HCT116 (cell line): Measurements from ENCODE around the gene MISFA. TPM values are rescaled to one million over a fixed set of nuclear protein-coding genes. Genes with fewer than 3 reads are reported as not detected.

Experiments used
- ATAC-seq: fragments of 200-7000 bp; cut with Tn5 transposase; 2 replicates; pipeline ENCODE4 v1.9.1; 2020; ENCODE audit warnings: mild to moderate bottlenecking, moderate library complexity
- BruUV-seq: library from RNA; stranded (reverse); fragments of 400-500 nt; replicated peaks from 2 replicates; lab custom pipeline; 2021; lab: Mats Ljungman, UMichigan
- CTCF ChIA-PET: fragments of 300-600 bp; sonication (Branson Sonifier 250); formaldehyde crosslinking; loops from one replicate; lab custom pipeline; 2021; ENCODE audit warnings: antibody characterized with exemption; lab: Charles Lee
- POLR2A ChIA-PET: fragments of 300-600, 350-600 bp; sonication (Branson Sonifier 250); formaldehyde crosslinking; loops from one replicate; lab custom pipeline; 2021; ENCODE audit warnings: antibody characterized with exemption; lab: Charles Lee
- RAD21 ChIA-PET, 2 experiments: fragments of 300-600 bp; sonication (Branson Sonifier 250); formaldehyde crosslinking; loops; one replicate each; lab custom pipeline; 2023; ENCODE audit warnings: low total read pairs in 2 of 2; ENCODE audit not compliant: uncharacterized antibody in 2 of 2, unreplicated experiment in 2 of 2, low non-redundant PET in 1 of 2; lab: Charles Lee
- DNase-seq: peaks from one replicate; pipeline ENCODE4 v3.0.0-alpha.2; 2010; ENCODE audit warnings: low read depth, low spot score
- H2AFZ ChIP-seq: fragments of 200-600 bp; shearing (Covaris generic), sonication (generic); 2 replicates; pipeline ENCODE4 v1.6.1; 2017; ENCODE audit warnings: low read depth, mixed run types, mixed read lengths, antibody characterized with exemption, low read length; ENCODE audit not compliant: poor library complexity, severe bottlenecking
- H3K27ac ChIP-seq: 2 replicates; pipeline ENCODE4 v1.5.1; 2012; ENCODE audit warnings: low read depth, low read length
- H3K27me3 ChIP-seq: fragments of 200-600 bp; sonication (generic); 2 replicates; pipeline ENCODE4 v1.6.1; 2016; ENCODE audit warnings: mixed run types, low read length, mixed read lengths; ENCODE audit not compliant: insufficient read depth
- H3K36me3 ChIP-seq, 2 experiments: fragments of 200-500 bp in 1 of 2; fragments of 200-600 bp in 1 of 2; sonication (Bioruptor generic) in 1 of 2; sonication (generic) in 1 of 2; 2 replicates each; pipeline versions ENCODE4 v1.5.1 to v1.6.1; 2014 to 2016; ENCODE audit warnings: low read length in 2 of 2, inconsistent platforms in 1 of 2, mixed read lengths in 1 of 2, mixed run types in 1 of 2; ENCODE audit not compliant: insufficient read depth in 2 of 2, control insufficient read depth in 1 of 2
- H3K4me1 ChIP-seq, 2 experiments: fragments of 200-600 bp in 1 of 2; sonication (generic) in 1 of 2; 2 replicates each; pipeline versions ENCODE4 v1.5.1 to v1.6.1; 2012 to 2017; ENCODE audit warnings: low read length in 2 of 2, inconsistent platforms in 1 of 2, mild to moderate bottlenecking in 1 of 2, mixed read lengths in 1 of 2, mixed run types in 1 of 2, moderate library complexity in 1 of 2; ENCODE audit not compliant: insufficient read depth in 2 of 2, control insufficient read depth in 1 of 2
- H3K4me2 ChIP-seq: fragments of 200-600 bp; sonication (generic); 2 replicates; pipeline ENCODE4 v1.6.1; 2017; ENCODE audit warnings: mixed run types, low read length, mixed read lengths
- H3K4me3 ChIP-seq, 2 experiments: fragments of 200-600 bp in 1 of 2; sonication (generic) in 1 of 2; replicated peaks in 1 of 2; 2 replicates each; pipeline ENCODE4 v1.5.1; 2011 to 2016; ENCODE audit warnings: low read length in 2 of 2, control low read depth in 1 of 2, low read depth in 1 of 2, mild to moderate bottlenecking in 1 of 2, mixed read lengths in 1 of 2, mixed run types in 1 of 2
- H3K79me2 ChIP-seq: fragments of 200-600 bp; sonication (generic); 2 replicates; pipeline ENCODE4 v1.6.1; 2017; ENCODE audit warnings: mild to moderate bottlenecking, mixed run types, low read length, moderate library complexity, mixed read lengths; ENCODE audit not compliant: insufficient read depth
- H3K9ac ChIP-seq: fragments of 200-600 bp; sonication (generic); 2 replicates; pipeline ENCODE4 v1.6.1; 2016; ENCODE audit warnings: low read length, mixed read lengths
- H3K9me2 ChIP-seq: fragments of 200-600 bp; sonication (generic), shearing (Covaris generic); 2 replicates; pipeline ENCODE4 v1.6.1; 2017; ENCODE audit warnings: mixed run types, mild to moderate bottlenecking, moderate library complexity; ENCODE audit not compliant: insufficient read depth
- H3K9me3 ChIP-seq, 2 experiments: fragments of 200-500 bp in 1 of 2; fragments of 200-600 bp in 1 of 2; sonication (Bioruptor generic) in 1 of 2; sonication (generic) in 1 of 2; 2 replicates each; pipeline ENCODE4 v1.6.1; 2014 to 2017; ENCODE audit warnings: low read length in 2 of 2, mixed read lengths in 2 of 2, inconsistent platforms in 1 of 2, low read depth in 1 of 2, mild to moderate bottlenecking in 1 of 2, mixed run types in 1 of 2, moderate library complexity in 1 of 2; ENCODE audit not compliant: control insufficient read depth in 1 of 2, insufficient read depth in 1 of 2
- H4K20me1 ChIP-seq: fragments of 200-600 bp; sonication (generic), shearing (Covaris generic); 2 replicates; pipeline ENCODE4 v1.6.1; 2017; ENCODE audit warnings: mixed run types, mild to moderate bottlenecking, moderate library complexity; ENCODE audit not compliant: insufficient read depth
- CBX3 ChIP-seq: IDR thresholded peaks from 2 replicates; pipeline ENCODE4 v1.6.1; 2012; ENCODE audit warnings: low read depth
- CTCF ChIP-seq, 3 experiments: fragments of 200-600 bp in 1 of 3; sonication (generic) in 1 of 3; IDR thresholded peaks in 2 of 3; conservative IDR thresholded peaks in 1 of 3; 2 replicates each; pipeline ENCODE4 v1.5.1; 2012 to 2017; ENCODE audit warnings: low read depth in 2 of 3, low read length in 2 of 3, antibody characterized with exemption in 1 of 3, borderline replicate concordance in 1 of 3, control low read depth in 1 of 3, mild to moderate bottlenecking in 1 of 3, mixed read lengths in 1 of 3, mixed run types in 1 of 3, moderate library complexity in 1 of 3; ENCODE audit not compliant: insufficient read depth in 1 of 3
- ELF1 ChIP-seq: IDR thresholded peaks from 2 replicates; pipeline ENCODE4 v1.6.1; 2012; ENCODE audit warnings: low read depth, borderline replicate concordance
- JUND ChIP-seq: IDR thresholded peaks from 2 replicates; pipeline ENCODE4 v1.6.1; 2012
- RAD21 ChIP-seq: IDR thresholded peaks from 2 replicates; pipeline ENCODE4 v1.6.1; 2012; ENCODE audit warnings: low read depth, mild to moderate bottlenecking
- YY1 ChIP-seq: IDR thresholded peaks from 2 replicates; pipeline ENCODE4 v1.6.1; 2011; ENCODE audit warnings: low read length, low read depth, moderate library complexity, mild to moderate bottlenecking; ENCODE audit not compliant: insufficient replicate concordance; ENCODE audit errors: extremely low read depth
- ZFX ChIP-seq: fragments of 450-650 bp; IDR thresholded peaks from 2 replicates; pipeline ENCODE4 v1.6.1; 2017
- intact Hi-C: fragments of 100-400 bp; cut with micrococcal nuclease; formaldehyde crosslinking; loops from 2 replicates; pipeline ENCODE4 v1.10.0; 2022
- total RNA-seq: library from RNA; stranded (reverse); gene quantifications from one replicate; pipeline ENCODE4 v1.2.1, GENCODE V29; 2021; ENCODE audit not compliant: unreplicated experiment

MISFA gene
- total RNA-seq, 1 experiment from 2014 or later, result 3.2 TPM

DNA sequence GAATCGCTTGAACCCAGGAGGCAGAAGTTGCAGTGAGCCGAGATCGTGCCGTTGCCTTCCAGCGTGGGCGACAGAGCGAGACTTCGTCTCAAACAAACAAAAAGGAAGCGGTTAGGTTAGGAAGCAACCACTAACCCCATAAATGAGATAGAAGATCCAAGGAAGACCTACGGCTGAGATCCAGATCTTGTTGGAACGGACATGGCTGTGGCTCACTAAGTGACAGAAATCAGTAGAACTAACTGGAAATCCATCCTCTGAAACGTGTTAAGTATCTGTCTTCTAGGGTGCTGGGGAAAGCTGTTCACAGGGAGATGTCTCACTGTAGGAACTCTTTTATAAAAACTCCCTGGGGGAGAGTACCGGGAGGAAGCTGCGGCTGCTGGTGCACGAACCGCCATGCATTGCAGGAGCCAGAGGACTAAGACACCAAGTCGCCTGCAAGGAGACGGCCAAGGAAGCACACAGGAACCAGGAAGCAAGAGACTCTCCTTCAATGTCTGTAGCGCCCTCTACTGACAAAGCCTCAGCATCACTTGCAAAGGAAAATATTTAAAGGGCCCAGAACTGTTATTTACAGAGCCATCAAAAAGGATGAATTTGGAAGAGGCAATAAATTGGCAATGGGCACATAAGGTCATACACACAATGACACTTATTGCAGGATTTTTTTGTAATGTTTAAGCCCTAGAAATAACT lies 51.4 kb downstream of the MISFA start:
- RAD21 ChIA-PET, result interaction anchor here in 1 of 2 experiments (1.2 kb wide), 1 partner anchor 111 kb away, joined by 7 read pairs; no protein-coding TSS in a partner anchor
- Histone ChIP-seq H3K27me3 (no peaks in the 10 kb centered on the region), H3K9me2 (no peaks in the 10 kb centered on the region), H3K4me3 (no peak overlapping the region), H4K20me1 (no peaks in the 10 kb centered on the region), H3K4me1 (no peaks in the 10 kb centered on the region; a peak in 1 of 4 replicates), H3K9me3 (no peaks in the 10 kb centered on the region), H3K79me2 (no peaks in the 10 kb centered on the region)
- intact Hi-C loops, result loop anchor here (1.0 to 5.0 kb wide), 2 partner anchors 111 to 714 kb away; no protein-coding TSS in a partner anchor
- peak; percentile 97 for ATAC-seq
- POLR2A ChIA-PET, result no interaction called here
- peak; percentile 69 for DNase-seq
- TF ChIP-seq JUND (no peak), ZFX (no peak), YY1 (no peak), RAD21 (peak; percentile 80), CBX3 (peak; percentile 78; the same call in 1 of the 2 replicates), CTCF (IDR thresholded peaks at IDR 0.05 in 2 of 3, conservative IDR thresholded peaks at IDR 0.05 in 1 of 3; ENCODE audit: borderline replicate concordance in 1 of 3, insufficient read depth in 1 of 3, low read depth in 2 of 3, low read length in 2 of 3) (peak; percentile 69 to 86 (median 79)), ELF1 (peak; percentile 60)
- TF ChIP-seq, all 23 proteins: peak for 4
- peak overlapping the region; percentile 51 for H3K4me2 ChIP-seq
- no peak overlapping the region for H3K9ac ChIP-seq
- peak overlapping the region; percentile 92 for H2AFZ ChIP-seq
- no TSS peak for BruUV-seq
- CTCF ChIA-PET, result interaction anchor here (1.2 to 2.4 kb wide), 4 partner anchors 15 to 536 kb away, joined by 5 to 9 read pairs (median 7); no protein-coding TSS in a partner anchor
- H3K36me3 ChIP-seq, result no peaks in the 10 kb centered on the region
- no peak overlapping the region for H3K27ac ChIP-seq

Other genes starting within 250 kb of the MISFA start
- 974 TPM for gene LDHA, start 205.2 kb upstream of the MISFA start, total RNA-seq
- not detected for gene LDHC, start 187.5 kb upstream of the MISFA start, total RNA-seq
- not detected for gene LDHAL6A, start 143.9 kb upstream of the MISFA start, total RNA-seq
- gene TSG101, start 72.8 kb upstream of the MISFA start, total RNA-seq, result 61.9 TPM
- 13.7 TPM for gene UEVLD, start 11.1 kb upstream of the MISFA start, total RNA-seq
- gene SPTY2D1, start 34.6 kb downstream of the MISFA start, total RNA-seq, result 19.7 TPM
- 2.0 TPM for gene TMEM86A, start 99.0 kb downstream of the MISFA start, total RNA-seq
- not detected for gene IGSF22, start 126.4 kb downstream of the MISFA start, total RNA-seq
- gene PTPN5, start 192.0 kb downstream of the MISFA start, total RNA-seq, result not detected